K562 (cell line): ENCODE data around the gene KLK3. TPM values are rescaled to one million over a fixed set of nuclear protein-coding genes. Genes with fewer than 3 reads are reported as not detected.
A peak's percentile ranks its signal among the peaks of the same experiment; 100 is the strongest.

ENCODE experiments used
- ATAC-seq: fragments of 200-7000 bp; cut with Tn5 transposase; 3 replicates; pipeline ENCODE4 v1.9.1; 2020; ENCODE audit warnings: moderate library complexity
- BruUV-seq: library from RNA; stranded (reverse); fragments of 400-500 nt; replicated peaks from 2 replicates; lab custom pipeline; 2021; lab: Mats Ljungman, UMichigan
- CTCF ChIA-PET: fragments of 300-600 bp; formaldehyde crosslinking; extraction: SDS; loops from one replicate; lab custom pipeline; 2021; ENCODE audit warnings: low intra/inter-chr PET ratio; lab: Yijun Ruan, JAX
- POLR2A ChIA-PET: fragments of 300-600, 350-650 bp; sonication (Branson Sonifier 250); formaldehyde crosslinking; extraction: SDS; loops from one replicate; lab custom pipeline; 2021; ENCODE audit warnings: antibody characterized with exemption, inconsistent platforms; lab: Yijun Ruan, JAX
- DNase-seq, 4 experiments: peaks; one replicate each; pipeline versions ENCODE4 v3.0.0 to v3.0.0-alpha.2; 2011 to 2018; ENCODE audit warnings: low spot score in 3 of 4, mixed read lengths in 3 of 4; ENCODE audit errors: extremely low read depth in 1 of 4
- FAIRE-seq: peaks from 2 replicates; lab custom pipeline; 2011; peaks lifted over from hg19 to GRCh38; lab: Jason Lieb, UNC
- H2AFZ ChIP-seq: 2 replicates; pipeline ENCODE4 v1.6.0; 2011; ENCODE audit warnings: low read depth, low read length, control low read depth, inconsistent platforms
- H3K27ac ChIP-seq: fragments of 200-600 bp; 3 replicates; pipeline ENCODE4 v1.8.0; 2011; ENCODE audit warnings: low read depth, mild to moderate bottlenecking, control low read depth, inconsistent platforms, low read length, moderate library complexity, mixed read lengths; ENCODE audit errors: extremely low read depth
- H3K27me3 ChIP-seq, 2 experiments: fragments of 300-600 bp in 1 of 2; 2 replicates in 1 of 2; 3 replicates in 1 of 2; pipeline versions ENCODE4 v1.6.0 to v1.8.0; 2011; ENCODE audit warnings: inconsistent platforms in 2 of 2, low read length in 2 of 2, mild to moderate bottlenecking in 1 of 2, mixed read lengths in 1 of 2, moderate library complexity in 1 of 2; ENCODE audit not compliant: control insufficient read depth in 2 of 2, insufficient read depth in 2 of 2
- H3K36me3 ChIP-seq: fragments of 300-600 bp; 3 replicates; pipeline ENCODE4 v1.8.0; 2011; ENCODE audit warnings: mild to moderate bottlenecking, low read length, inconsistent platforms; ENCODE audit not compliant: control insufficient read depth, insufficient read depth
- H3K4me1 ChIP-seq, 2 experiments: fragments of 200-600 bp in 1 of 2; replicated peaks in 1 of 2; 2 replicates in 1 of 2; 3 replicates in 1 of 2; pipeline versions ENCODE4 v1.5.1 to v1.8.0; 2011; ENCODE audit warnings: inconsistent platforms in 2 of 2, low read length in 2 of 2, mild to moderate bottlenecking in 1 of 2, mixed read lengths in 1 of 2, moderate library complexity in 1 of 2; ENCODE audit not compliant: control insufficient read depth in 2 of 2, insufficient read depth in 2 of 2
- H3K4me2 ChIP-seq: 2 replicates; pipeline ENCODE4 v1.6.1; 2011; ENCODE audit warnings: low read length, control low read depth, inconsistent platforms, mixed read lengths; ENCODE audit not compliant: insufficient read depth
- H3K4me3 ChIP-seq: fragments of 200-600 bp; sonication (generic), shearing (Covaris generic); 2 replicates; pipeline ENCODE4 v1.5.1; 2016; ENCODE audit warnings: control low read depth, inconsistent platforms
- H3K79me2 ChIP-seq: fragments of 200-600 bp; 3 replicates; pipeline ENCODE4 v1.8.0; 2011; ENCODE audit warnings: low read length, inconsistent platforms; ENCODE audit not compliant: control insufficient read depth, insufficient read depth
- H3K9ac ChIP-seq, 2 experiments: 2 replicates each; pipeline versions ENCODE4 v1.6.0 to v1.6.1; 2011; ENCODE audit warnings: low read depth in 2 of 2, low read length in 2 of 2, control low read depth in 1 of 2, inconsistent platforms in 1 of 2, mild to moderate bottlenecking in 1 of 2, mixed read lengths in 1 of 2; ENCODE audit not compliant: insufficient read depth in 1 of 2
- H3K9me1 ChIP-seq: one replicate; pipeline ENCODE4 v1.6.0; 2011; ENCODE audit warnings: inconsistent platforms, mild to moderate bottlenecking, low read length, moderate library complexity; ENCODE audit not compliant: control insufficient read depth, insufficient read depth
- H3K9me3 ChIP-seq: replicated peaks from 2 replicates; pipeline ENCODE4 v1.5.1; 2011; ENCODE audit warnings: low read depth, low read length, inconsistent platforms; ENCODE audit not compliant: control insufficient read depth, insufficient read depth
- H4K20me1 ChIP-seq: replicated peaks from 2 replicates; pipeline ENCODE4 v1.6.1; 2011; ENCODE audit warnings: low read length, inconsistent platforms, mixed read lengths; ENCODE audit not compliant: control insufficient read depth, insufficient read depth
- DNMT1 ChIP-seq: fragments of 450-650 bp; IDR thresholded peaks from 2 replicates; pipeline ENCODE4 v1.6.1; 2016; ENCODE audit warnings: antibody characterized with exemption, mild to moderate bottlenecking
- HDAC3 ChIP-seq: fragments of 450-650 bp; IDR thresholded peaks from 2 replicates; pipeline ENCODE4 v1.6.1; 2018; ENCODE audit warnings: borderline replicate concordance, mild to moderate bottlenecking, moderate library complexity; ENCODE audit not compliant: partially characterized antibody
- WGBS: fragments of 100-300 bp; shearing (Covaris generic); methylation state at CpG from one replicate; pipeline ENCODE4 v1.1.6; 2016; ENCODE audit warnings: low coverage, mixed read lengths; ENCODE audit not compliant: insufficient coverage; ENCODE audit errors: missing lambda C conversion rate; 5-methylcytosine and 5-hydroxymethylcytosine counted together
- in situ Hi-C: fragments of 300-500 bp; cut with MboI; formaldehyde crosslinking; loops from 4 replicates; pipeline ENCODE4 v1.15.0; 2018; ENCODE audit warnings: inconsistent platforms, mixed read lengths
- intact Hi-C: fragments of 100-400 bp; cut with micrococcal nuclease; formaldehyde crosslinking; loops from 2 replicates; pipeline ENCODE4 v1.14.2; 2022
- polyA plus RNA-seq, 8 experiments: library from polyadenylated mRNA; depleted of rRNA in 4 of 8; stranded (reverse) in 5 of 8; unstranded in 3 of 8; fragments of >200 nt; fragmentation: Nextera tagmentation in 2 of 8; fragmentation: Illumina TruSeq in 1 of 8; extraction: Ambion mirVana in 2 of 8; extraction: Trizol in 1 of 8; gene quantifications; 2 replicates each; pipeline versions ENCODE4 v1.2.1 to v1.2.3, GENCODE V29; 2011 to 2014; ENCODE audit warnings: inconsistent platforms in 1 of 8, missing spikeins in 1 of 8
- total RNA-seq, 7 experiments: library from RNA; depleted of rRNA in 6 of 7; stranded (reverse); fragments of >200 nt in 6 of 7; fragmentation: Illumina TruSeq in 2 of 7; extraction: Trizol in 2 of 7; gene quantifications; 2 replicates each; pipeline versions ENCODE4 v1.2.1 to v1.2.3, GENCODE V29; 2011 to 2021; ENCODE audit warnings: low replicate concordance in 1 of 7
- TF ChIP-seq, protein P1 (sequence below): fragments of 450-650 bp; IDR thresholded peaks from 2 replicates; pipeline ENCODE4 v1.6.1; 2018; ENCODE audit not compliant: partially characterized antibody

KLK3 gene
- total and polyA plus RNA-seq, 9 of the 15 experiments (the other 6 are each of a cell fraction or from before 2014, with no cell fraction given): not detected

- H3K36me3 ChIP-seq: no peaks in the 10 kb centered on the region
- ChIA-PET POLR2A (interaction anchor here (0.9 to 8.6 kb wide), 2 partner anchors 19 to 32 kb away, joined by 4 to 70 read pairs; no protein-coding TSS in a partner anchor), CTCF (no interaction called here)
- ATAC-seq (no peak), DNase-seq (no peak), FAIRE-seq (no peak)
- H3K9me3 ChIP-seq: no peaks in the 10 kb centered on the region
- TF ChIP-seq, protein P1, sequence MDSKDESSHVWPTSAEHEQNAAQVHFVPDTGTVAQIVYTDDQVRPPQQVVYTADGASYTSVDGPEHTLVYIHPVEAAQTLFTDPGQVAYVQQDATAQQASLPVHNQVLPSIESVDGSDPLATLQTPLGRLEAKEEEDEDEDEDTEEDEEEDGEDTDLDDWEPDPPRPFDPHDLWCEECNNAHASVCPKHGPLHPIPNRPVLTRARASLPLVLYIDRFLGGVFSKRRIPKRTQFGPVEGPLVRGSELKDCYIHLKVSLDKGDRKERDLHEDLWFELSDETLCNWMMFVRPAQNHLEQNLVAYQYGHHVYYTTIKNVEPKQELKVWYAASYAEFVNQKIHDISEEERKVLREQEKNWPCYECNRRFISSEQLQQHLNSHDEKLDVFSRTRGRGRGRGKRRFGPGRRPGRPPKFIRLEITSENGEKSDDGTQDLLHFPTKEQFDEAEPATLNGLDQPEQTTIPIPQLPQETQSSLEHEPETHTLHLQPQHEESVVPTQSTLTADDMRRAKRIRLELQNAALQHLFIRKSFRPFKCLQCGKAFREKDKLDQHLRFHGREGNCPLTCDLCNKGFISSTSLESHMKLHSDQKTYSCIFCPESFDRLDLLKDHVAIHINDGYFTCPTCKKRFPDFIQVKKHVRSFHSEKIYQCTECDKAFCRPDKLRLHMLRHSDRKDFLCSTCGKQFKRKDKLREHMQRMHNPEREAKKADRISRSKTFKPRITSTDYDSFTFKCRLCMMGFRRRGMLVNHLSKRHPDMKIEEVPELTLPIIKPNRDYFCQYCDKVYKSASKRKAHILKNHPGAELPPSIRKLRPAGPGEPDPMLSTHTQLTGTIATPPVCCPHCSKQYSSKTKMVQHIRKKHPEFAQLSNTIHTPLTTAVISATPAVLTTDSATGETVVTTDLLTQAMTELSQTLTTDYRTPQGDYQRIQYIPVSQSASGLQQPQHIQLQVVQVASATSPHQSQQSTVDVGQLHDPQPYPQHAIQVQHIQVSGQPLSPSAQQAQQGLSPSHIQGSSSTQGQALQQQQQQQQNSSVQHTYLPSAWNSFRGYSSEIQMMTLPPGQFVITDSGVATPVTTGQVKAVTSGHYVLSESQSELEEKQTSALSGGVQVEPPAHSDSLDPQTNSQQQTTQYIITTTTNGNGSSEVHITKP: peak; percentile 90
- TF ChIP-seq DNMT1: no peak
- TF ChIP-seq HDAC3: no peak
- no peaks in the 10 kb centered on the region for H4K20me1 ChIP-seq
- peak overlapping the region; percentile 53; the same call in 1 of the 2 replicates for H3K4me2 ChIP-seq
- H3K27me3 ChIP-seq: peaks cover 0 to 9% of the 10 kb centered on the region in 2 experiments; a peak in 2 of 5 replicates
- no peak overlapping the region for H3K4me3 ChIP-seq
- H3K9me1 ChIP-seq: peaks cover 2% of the 10 kb centered on the region
- H2AFZ ChIP-seq: peak overlapping the region; percentile 74
- peaks cover 57 to 75% of the 10 kb centered on the region in 2 experiments for H3K4me1 ChIP-seq
- H3K9ac ChIP-seq: peak overlapping the region; percentile 24 to 47; a peak in 2 of 4 replicates
- 0 out of 3 replicates have a peak, but pooled peaks cover 6% of the 10 kb centered on the region for H3K79me2 ChIP-seq
- intact Hi-C loops (no loop called here), in situ Hi-C loops (no loop called here)
- WGBS: 73% methylated on average over 6 of the region's 7 CpGs
- no peak overlapping the region for H3K27ac ChIP-seq
- BruUV-seq: no TSS peak
Measured at GRCh38 chr19:50822661-50823208, 32.0 kb upstream of the KLK3 start.
